ENCODE measurements around the gene P2RY11. TPM values are rescaled to one million over a fixed set of nuclear protein-coding genes. Genes with fewer than 3 reads are reported as not detected.

Gene P2RY11
- total and polyA plus RNA-seq, 2 experiments from 2014 or later, result 4.0 to 4.3 TPM

- DNase-seq (ENCODE audit: low spot score), result peak; percentile 62
- peak in 1 of 2 experiments; percentile 28; a peak in 2 of 4 replicates for TF ChIP-seq CTCF (conservative IDR thresholded peaks at IDR 0.05; ENCODE audit: low read depth in 2 of 2)
- no peak for TF ChIP-seq ZNF331 (CRISPR knock-in tag; IDR thresholded peaks at IDR 0.05; ENCODE audit: low read depth)
- TF ChIP-seq ETS1 (IDR thresholded peaks at IDR 0.05), result no peak
- H3K27ac Mint-ChIP-seq, result no peak overlapping the region
Observed at GRCh38 chr19:10113592-10113963, 2.1 kb downstream of the P2RY11 start.

GRCh38 chr19:10113964-10114650 lies 2.6 kb downstream of the P2RY11 start:
- no peak overlapping the region for H3K4me3 Mint-ChIP-seq
- DNase-seq (ENCODE audit: low spot score) (peak; percentile 46), ATAC-seq (peak; percentile 32)
- H3K4me1 Mint-ChIP-seq, result peaks cover 12% of the 10 kb centered on the region
- H3K9me3 Mint-ChIP-seq, result no peaks in the 10 kb centered on the region
- H3K27ac Mint-ChIP-seq, result no peak overlapping the region
- Histone ChIP-seq H2AFZ (no peak overlapping the region), H3K4me3 (no peak overlapping the region), H3K4me2 (no peak overlapping the region), H3K27me3 (ENCODE audit: insufficient read depth) (no peaks in the 10 kb centered on the region), H3K27ac (ENCODE audit: low read depth) (peak overlapping the region; percentile 59; the same call in 1 of the 2 replicates), H3F3A (replicated peaks; ENCODE audit: low read depth) (peaks cover 50% of the 10 kb centered on the region), H3K9me2 (ENCODE audit: insufficient read depth) (no peaks in the 10 kb centered on the region), H3K4me1 (ENCODE audit: insufficient read depth) (no peaks in the 10 kb centered on the region; the same call in 1 of the 2 replicates), H4K20me1 (replicated peaks; ENCODE audit: insufficient read depth) (peaks cover 16% of the 10 kb centered on the region; the same call in 1 of the 2 replicates), H3K36me3 (ENCODE audit: insufficient read depth) (peaks cover 20% of the 10 kb centered on the region; the same call in 1 of the 2 replicates), H3K79me2 (replicated peaks; ENCODE audit: insufficient read depth) (peaks cover 17% of the 10 kb centered on the region)
- H3K36me3 Mint-ChIP-seq (ENCODE audit: low read depth), result peaks cover 80% of the 10 kb centered on the region
- peaks cover 47% of the 10 kb centered on the region for H3K27me3 Mint-ChIP-seq (ENCODE audit: insufficient read depth, low read depth, poor library complexity)
- no peak for TF ChIP-seq ZNF462 (CRISPR knock-in tag; IDR thresholded peaks at IDR 0.05)
- TF ChIP-seq CREB1 (CRISPR knock-in tag; IDR thresholded peaks at IDR 0.05; ENCODE audit: low read depth), result no peak
- TF ChIP-seq REST (IDR thresholded peaks at IDR 0.05; ENCODE audit: unreplicated experiment), result no peak
- no peak; the same call in 1 of the 2 replicates for TF ChIP-seq POLR2AphosphoS5 (IDR thresholded peaks at IDR 0.05; ENCODE audit: low read depth)

More at GRCh38 chr19:10113592-10113963, 2.1 kb downstream of the P2RY11 start:
- Histone ChIP-seq H2AFZ (no peak overlapping the region), H4K20me1 (replicated peaks; ENCODE audit: insufficient read depth) (peaks cover 18% of the 10 kb centered on the region; the same call in 1 of the 2 replicates), H3K36me3 (ENCODE audit: insufficient read depth) (peaks cover 25% of the 10 kb centered on the region), H3F3A (replicated peaks; ENCODE audit: low read depth) (peaks cover 50% of the 10 kb centered on the region), H3K9me2 (ENCODE audit: insufficient read depth) (no peaks in the 10 kb centered on the region), H3K27ac (ENCODE audit: low read depth) (peak overlapping the region; percentile 83; the same call in 1 of the 2 replicates), H3K4me3 (no peak overlapping the region), H3K79me2 (replicated peaks; ENCODE audit: insufficient read depth) (peaks cover 13% of the 10 kb centered on the region; the same call in 1 of the 2 replicates), H3K4me1 (ENCODE audit: insufficient read depth) (no peaks in the 10 kb centered on the region; the same call in 1 of the 2 replicates), H3K27me3 (ENCODE audit: insufficient read depth) (no peaks in the 10 kb centered on the region), H3K4me2 (no peak overlapping the region)
- H3K36me3 Mint-ChIP-seq (ENCODE audit: low read depth), result peaks cover 80% of the 10 kb centered on the region
- peak; percentile 16 for ATAC-seq
- no peak overlapping the region for H3K4me3 Mint-ChIP-seq
- H3K27me3 Mint-ChIP-seq (ENCODE audit: insufficient read depth, low read depth, poor library complexity), result peaks cover 42% of the 10 kb centered on the region
- no peaks in the 10 kb centered on the region for H3K9me3 Mint-ChIP-seq
- peaks cover 12% of the 10 kb centered on the region for H3K4me1 Mint-ChIP-seq
